H1 (cell line): Measurements from ENCODE around the gene SPACA7. TPM values are rescaled to one million over a fixed set of nuclear protein-coding genes. Genes with fewer than 3 reads are reported as not detected.
A peak's percentile ranks its signal among the peaks of the same experiment; 100 is the strongest.

ENCODE experiments used
- CTCF ChIA-PET: fragments of 300-600 bp; sonication (Branson Sonifier 250); formaldehyde crosslinking; loops from one replicate; lab custom pipeline; 2021; ENCODE audit not compliant: partially characterized antibody; lab: Charles Lee
- POLR2A ChIA-PET: fragments of 300-600 bp; sonication (Branson Sonifier 250); formaldehyde crosslinking; loops from one replicate; lab custom pipeline; 2021; ENCODE audit warnings: inconsistent platforms; ENCODE audit not compliant: partially characterized antibody; lab: Charles Lee
- DNase-seq, 2 experiments: peaks; one replicate each; pipeline versions ENCODE4 v3.0.0 to v3.0.0-alpha.2; 2010 to 2022; ENCODE audit warnings: low spot score in 2 of 2, low read depth in 1 of 2, mixed read lengths in 1 of 2
- FAIRE-seq: peaks from 2 replicates; lab custom pipeline; 2011; peaks lifted over from hg19 to GRCh38; lab: Jason Lieb, UNC
- H2AFZ ChIP-seq: 2 replicates; pipeline ENCODE4 v1.8.1; 2012; ENCODE audit warnings: low read length, inconsistent platforms
- H2AK5ac ChIP-seq: 2 replicates; pipeline ENCODE4 v1.6.1; 2013; ENCODE audit warnings: low read depth, low read length
- H2BK120ac ChIP-seq: replicated peaks from 2 replicates; pipeline ENCODE3; 2013; ENCODE audit warnings: low read depth, low read length, inconsistent platforms
- H2BK12ac ChIP-seq: 2 replicates; pipeline ENCODE4 v1.6.1; 2013; ENCODE audit warnings: low read depth, low read length
- H2BK15ac ChIP-seq: 2 replicates; pipeline ENCODE4 v1.6.1; 2013; ENCODE audit warnings: low read length
- H2BK20ac ChIP-seq: 2 replicates; pipeline ENCODE4 v1.6.1; 2013; ENCODE audit warnings: low read length
- H2BK5ac ChIP-seq: 2 replicates; pipeline ENCODE4 v1.6.1; 2013; ENCODE audit warnings: low read depth, low read length
- H3K14ac ChIP-seq: 2 replicates; pipeline ENCODE4 v1.6.1; 2013; ENCODE audit warnings: inconsistent platforms; ENCODE audit not compliant: insufficient read length
- H3K18ac ChIP-seq: 2 replicates; pipeline ENCODE4 v1.6.1; 2013; ENCODE audit warnings: low read length; ENCODE audit errors: extremely low read depth
- H3K23ac ChIP-seq: 2 replicates; pipeline ENCODE4 v1.6.1; 2013; ENCODE audit warnings: inconsistent platforms; ENCODE audit not compliant: insufficient read length
- H3K23me2 ChIP-seq: 2 replicates; pipeline ENCODE4 v1.6.1; 2013; ENCODE audit warnings: low read depth, low read length
- H3K27ac ChIP-seq: 2 replicates; pipeline ENCODE4 v1.6.1; 2011; ENCODE audit warnings: low read depth, low read length, inconsistent platforms
- H3K27me3 ChIP-seq, 4 experiments: replicated peaks in 1 of 4; 1 replicate in 1 of 4; 2 replicates in 3 of 4; pipeline versions ENCODE4 v1.6.1 to v1.8.1; 2011 to 2013; ENCODE audit warnings: low read length in 3 of 4, mild to moderate bottlenecking in 3 of 4, inconsistent platforms in 2 of 4, mixed read lengths in 2 of 4, moderate library complexity in 1 of 4; ENCODE audit not compliant: control insufficient read depth in 3 of 4, insufficient read depth in 3 of 4; ENCODE audit errors: extremely low read depth in 1 of 4
- H3K36me3 ChIP-seq, 4 experiments: 2 replicates each; pipeline versions ENCODE4 v1.6.1 to v1.8.1; 2011 to 2013; ENCODE audit warnings: mild to moderate bottlenecking in 4 of 4, low read length in 3 of 4, moderate library complexity in 2 of 4, control low read depth in 1 of 4, inconsistent platforms in 1 of 4; ENCODE audit not compliant: insufficient read depth in 4 of 4, control insufficient read depth in 2 of 4
- H3K4ac ChIP-seq: replicated peaks from 2 replicates; pipeline ENCODE3; 2013; ENCODE audit warnings: low read length, low read depth, mixed read lengths, inconsistent platforms; ENCODE audit not compliant: insufficient read length
- H3K4me1 ChIP-seq, 4 experiments: replicated peaks in 1 of 4; 1 replicate in 1 of 4; 2 replicates in 3 of 4; pipeline versions ENCODE4 v1.6.1 to v1.8.1; 2011 to 2013; ENCODE audit warnings: low read length in 3 of 4, inconsistent platforms in 2 of 4, mixed read lengths in 1 of 4; ENCODE audit not compliant: insufficient read depth in 4 of 4, control insufficient read depth in 3 of 4
- H3K4me2 ChIP-seq, 2 experiments: 2 replicates each; pipeline versions ENCODE4 v1.6.1 to v1.8.1; 2011 to 2013; ENCODE audit warnings: low read depth in 2 of 2, low read length in 2 of 2, control low read depth in 1 of 2, inconsistent platforms in 1 of 2, mild to moderate bottlenecking in 1 of 2; ENCODE audit not compliant: insufficient read depth in 1 of 2
- H3K4me3 ChIP-seq, 4 experiments: fragments of 200-600, 300-600 bp in 1 of 4; sonication (generic), shearing (Covaris generic), sonication (Bioruptor Twin) in 1 of 4; 2 replicates each; pipeline versions ENCODE4 v1.5.1 to v1.8.1; 2011 to 2016; ENCODE audit warnings: low read length in 4 of 4, low read depth in 3 of 4, control low read depth in 2 of 4, inconsistent platforms in 2 of 4, mild to moderate bottlenecking in 2 of 4, mixed read lengths in 1 of 4, moderate library complexity in 1 of 4; ENCODE audit not compliant: insufficient read depth in 2 of 4; ENCODE audit errors: extremely low read depth in 1 of 4
- H3K56ac ChIP-seq: replicated peaks from 2 replicates; pipeline ENCODE3; 2013; ENCODE audit warnings: low read depth, mild to moderate bottlenecking, mixed read lengths, low read length, inconsistent platforms; ENCODE audit not compliant: insufficient read length
- H3K79me1 ChIP-seq: 2 replicates; pipeline ENCODE4 v1.6.1; 2013; ENCODE audit warnings: low read depth, low read length, control low read depth
- H3K79me2 ChIP-seq, 2 experiments: 2 replicates each; pipeline versions ENCODE4 v1.6.1 to v1.8.1; 2012 to 2013; ENCODE audit warnings: low read length in 2 of 2, mild to moderate bottlenecking in 2 of 2, inconsistent platforms in 1 of 2; ENCODE audit not compliant: insufficient read depth in 2 of 2, control insufficient read depth in 1 of 2
- H3K9ac ChIP-seq, 4 experiments: replicated peaks in 1 of 4; 1 replicate in 1 of 4; 2 replicates in 3 of 4; pipeline versions ENCODE4 v1.6.1 to v1.8.1; 2011 to 2013; ENCODE audit warnings: low read depth in 3 of 4, low read length in 3 of 4, control low read depth in 2 of 4, mild to moderate bottlenecking in 2 of 4, moderate library complexity in 2 of 4, inconsistent platforms in 1 of 4; ENCODE audit errors: extremely low read depth in 1 of 4
- H3K9me3 ChIP-seq, 2 experiments: 2 replicates each; pipeline versions ENCODE4 v1.6.1 to v1.8.1; 2012 to 2013; ENCODE audit warnings: mild to moderate bottlenecking in 2 of 2, moderate library complexity in 2 of 2, control low read depth in 1 of 2, inconsistent platforms in 1 of 2, low read depth in 1 of 2, low read length in 1 of 2, mixed read lengths in 1 of 2; ENCODE audit not compliant: insufficient read depth in 2 of 2
- H4K20me1 ChIP-seq, 2 experiments: replicated peaks in 1 of 2; 2 replicates each; pipeline versions ENCODE3 to v1.8.1; 2011 to 2013; ENCODE audit warnings: inconsistent platforms in 2 of 2, low read length in 2 of 2, mild to moderate bottlenecking in 1 of 2; ENCODE audit not compliant: insufficient read depth in 2 of 2, control insufficient read depth in 1 of 2
- H4K5ac ChIP-seq: 2 replicates; pipeline ENCODE4 v1.6.1; 2013; ENCODE audit warnings: low read length, low read depth, mixed read lengths, inconsistent platforms; ENCODE audit not compliant: insufficient read length
- H4K8ac ChIP-seq: 2 replicates; pipeline ENCODE4 v1.8.0; 2013; ENCODE audit warnings: mild to moderate bottlenecking, moderate library complexity, low read length, inconsistent platforms; ENCODE audit not compliant: insufficient read depth; ENCODE audit errors: extremely low read depth
- H4K91ac ChIP-seq: replicated peaks from 2 replicates; pipeline ENCODE3; 2013; ENCODE audit warnings: low read length, mixed read lengths, inconsistent platforms; ENCODE audit not compliant: insufficient read length
- BACH1 ChIP-seq: IDR thresholded peaks from 2 replicates; pipeline ENCODE4 v1.6.1; 2012; ENCODE audit warnings: low read length, improper control_type of control experiment
- BCL11A ChIP-seq, 2 experiments: IDR thresholded peaks; one replicate each; pipeline ENCODE4 v1.6.1; 2011; ENCODE audit warnings: low read depth in 2 of 2, low read length in 2 of 2, mild to moderate bottlenecking in 2 of 2
- CHD1 ChIP-seq: IDR thresholded peaks from 2 replicates; pipeline ENCODE4 v1.6.1; 2012; ENCODE audit warnings: low read depth, low read length, improper control_type of control experiment
- CREB1 ChIP-seq: IDR thresholded peaks from 2 replicates; pipeline ENCODE4 v1.6.1; 2012; ENCODE audit warnings: inconsistent platforms
- EGR1 ChIP-seq: IDR thresholded peaks from 2 replicates; pipeline ENCODE4 v1.6.1; 2011; ENCODE audit warnings: low read depth, low read length, borderline replicate concordance
- GABPA ChIP-seq: IDR thresholded peaks from 2 replicates; pipeline ENCODE4 v1.6.1; 2011; ENCODE audit warnings: mild to moderate bottlenecking, low read length, moderate library complexity, borderline replicate concordance; ENCODE audit not compliant: insufficient read depth
- HDAC2 ChIP-seq, 2 experiments: fragments of 300-600 bp in 1 of 2; sonication (generic) in 1 of 2; IDR thresholded peaks; 2 replicates each; pipeline ENCODE4 v1.6.1; 2011 to 2012; ENCODE audit warnings: low read depth in 2 of 2, low read length in 2 of 2, mild to moderate bottlenecking in 2 of 2, moderate library complexity in 2 of 2, borderline replicate concordance in 1 of 2, inconsistent platforms in 1 of 2
- MAFK ChIP-seq: IDR thresholded peaks from 2 replicates; pipeline ENCODE4 v1.6.1; 2012; ENCODE audit warnings: low read depth, mild to moderate bottlenecking, improper control_type of control experiment, low read length
- NANOG ChIP-seq: IDR thresholded peaks from 2 replicates; pipeline ENCODE4 v1.6.1; 2011; ENCODE audit warnings: low read length, low read depth, mild to moderate bottlenecking, inconsistent platforms; ENCODE audit not compliant: insufficient read depth, poor library complexity, severe bottlenecking
- POU5F1 ChIP-seq: IDR thresholded peaks from 2 replicates; pipeline ENCODE4 v1.6.1; 2011; ENCODE audit warnings: low read depth, mild to moderate bottlenecking, low read length, moderate library complexity
- RBBP5 ChIP-seq: IDR thresholded peaks from 2 replicates; pipeline ENCODE4 v1.7.1; 2012; ENCODE audit warnings: low read depth, mild to moderate bottlenecking, inconsistent platforms, low read length, moderate library complexity, borderline replicate concordance
- SRF ChIP-seq: IDR thresholded peaks from 2 replicates; pipeline ENCODE4 v1.6.1; 2011; ENCODE audit warnings: mild to moderate bottlenecking, low read depth, low read length, moderate library complexity
- SUZ12 ChIP-seq: fragments of 200-600 bp; sonication (generic); IDR thresholded peaks from 2 replicates; pipeline ENCODE4 v1.6.1; 2012; ENCODE audit warnings: mild to moderate bottlenecking, inconsistent platforms, low read length, moderate library complexity, mixed read lengths
- ZNF274 ChIP-seq: IDR thresholded peaks from 2 replicates; pipeline ENCODE4 v1.7.0; 2012; ENCODE audit warnings: low read length, borderline replicate concordance; ENCODE audit errors: extremely low read depth
- WGBS, 2 experiments: shearing (Covaris generic) in 1 of 2; methylation state at CpG; one replicate each; pipeline versions ENCODE4 v1.1.6 to v1.1.7; 2013 to 2015; ENCODE audit warnings: low lambda C conversion rate in 2 of 2, mixed read lengths in 2 of 2, inconsistent platforms in 1 of 2, low coverage in 1 of 2, missing lambda C conversion rate in 1 of 2; ENCODE audit not compliant: insufficient replicate concordance in 2 of 2, insufficient coverage in 1 of 2, insufficient read length in 1 of 2; ENCODE audit errors: extremely low coverage in 1 of 2, missing lambda C conversion rate in 1 of 2; 5-methylcytosine and 5-hydroxymethylcytosine counted together
- polyA plus RNA-seq, 7 experiments: library from polyadenylated mRNA; depleted of rRNA in 3 of 7; stranded (reverse) in 5 of 7; unstranded in 2 of 7; fragments of >200 nt in 5 of 7; fragments of 200-250 nt in 2 of 7; gene quantifications; 1 replicate in 5 of 7; 2 replicates in 1 of 7; 4 replicates in 1 of 7; pipeline versions ENCODE4 v1.2.1 to v1.2.3, GENCODE V29; 2011 to 2013; ENCODE audit warnings: missing spikeins in 2 of 7, mixed read lengths in 2 of 7
- total RNA-seq: library from RNA; stranded (reverse); fragmentation: NEBNext Ultra II Directional; extraction: Animal tissue kit (Norgen Biotek cat#: 25700); gene quantifications from 2 replicates; pipeline ENCODE4 v1.2.1, GENCODE V29; 2021

SPACA7 gene
- total and polyA plus RNA-seq, 2 of the 8 experiments (the other 6 are each of a cell fraction or from before 2014, with no cell fraction given): not detected

GRCh38 chr13:112328936-112329335 lies 47.2 kb upstream of the SPACA7 start:
- POLR2A ChIA-PET: no interaction called here
- no peak for FAIRE-seq
- no peaks in the 10 kb centered on the region for H3K79me1 ChIP-seq
- H3K27ac ChIP-seq: no peak overlapping the region
- H2AFZ ChIP-seq: no peak overlapping the region
- no peaks in the 10 kb centered on the region for H4K20me1 ChIP-seq
- H3K4me2 ChIP-seq: no peak overlapping the region
- no peak overlapping the region for H3K4me3 ChIP-seq
- H3K27me3 ChIP-seq: peaks cover 0 to 44% (median 34%) of the 10 kb centered on the region in 4 experiments; a peak in 6 of 7 replicates
- no peak overlapping the region for H2BK5ac ChIP-seq
- H3K9me3 ChIP-seq: no peaks in the 10 kb centered on the region
- H4K91ac ChIP-seq: no peak overlapping the region
- no peak overlapping the region for H3K4ac ChIP-seq
- no peak overlapping the region for H4K5ac ChIP-seq
- H2BK120ac ChIP-seq: no peak overlapping the region
- 0 out of 2 replicates have a peak overlapping the region, but pooled peaks have one; percentile 2 for H2AK5ac ChIP-seq
- no peak overlapping the region for H3K9ac ChIP-seq
- no peaks in the 10 kb centered on the region for H3K79me2 ChIP-seq
- CTCF ChIA-PET: interaction anchor here (1.0 to 1.3 kb wide), 2 partner anchors 115 to 123 kb away, joined by 3 read pairs; no protein-coding TSS in a partner anchor
- no peak overlapping the region for H4K8ac ChIP-seq
- no peak overlapping the region for H3K14ac ChIP-seq
- H3K4me1 ChIP-seq: peaks cover 0 to 10% (median 6%) of the 10 kb centered on the region in 4 experiments; a peak in 3 of 7 replicates
- H2BK20ac ChIP-seq: no peak overlapping the region
- no peak overlapping the region for H3K18ac ChIP-seq
- H2BK15ac ChIP-seq: no peak overlapping the region
- H3K23ac ChIP-seq: no peak overlapping the region
- H3K56ac ChIP-seq: no peak overlapping the region
- no peak overlapping the region for H2BK12ac ChIP-seq
- DNase-seq: no peak
- 95% methylated on average over 7 of the region's 7 CpGs; no CpG with 5 or more reads in 1 of the 2 experiments for WGBS, 2 experiments
- H3K23me2 ChIP-seq: peaks cover 6% of the 10 kb centered on the region; the same call in 1 of the 2 replicates
- no peaks in the 10 kb centered on the region for H3K36me3 ChIP-seq
- no peak for TF ChIP-seq SRF
- TF ChIP-seq NANOG: no peak
- TF ChIP-seq GABPA: no peak
- no peak for TF ChIP-seq MAFK
- no peak for TF ChIP-seq HDAC2 (IDR thresholded peaks at IDR 0.05; ENCODE audit: borderline replicate concordance in 1 of 2, low read depth in 2 of 2, low read length in 2 of 2)
- TF ChIP-seq RBBP5: no peak
- TF ChIP-seq CREB1: no peak
- no peak for TF ChIP-seq POU5F1
- no peak for TF ChIP-seq BCL11A (IDR thresholded peaks at IDR 0.05; ENCODE audit: low read depth in 2 of 2, low read length in 2 of 2)
- TF ChIP-seq BACH1: no peak
- no peak for TF ChIP-seq EGR1
- no peak for TF ChIP-seq CHD1
- no peak for TF ChIP-seq ZNF274
- TF ChIP-seq SUZ12: no peak
